RPMI8226 (cell line): Measurements from ENCODE around the gene CD177.
"Not testable (repeated sequence)": the region's sequence is repeated elsewhere in the genome, so short reads cannot be mapped to it uniquely, and the experiment has no call there.

Source experiments
- DNase-seq: peaks from one replicate; pipeline ENCODE4 v3.0.0-alpha.2; 2015

CD177 gene

DNA sequence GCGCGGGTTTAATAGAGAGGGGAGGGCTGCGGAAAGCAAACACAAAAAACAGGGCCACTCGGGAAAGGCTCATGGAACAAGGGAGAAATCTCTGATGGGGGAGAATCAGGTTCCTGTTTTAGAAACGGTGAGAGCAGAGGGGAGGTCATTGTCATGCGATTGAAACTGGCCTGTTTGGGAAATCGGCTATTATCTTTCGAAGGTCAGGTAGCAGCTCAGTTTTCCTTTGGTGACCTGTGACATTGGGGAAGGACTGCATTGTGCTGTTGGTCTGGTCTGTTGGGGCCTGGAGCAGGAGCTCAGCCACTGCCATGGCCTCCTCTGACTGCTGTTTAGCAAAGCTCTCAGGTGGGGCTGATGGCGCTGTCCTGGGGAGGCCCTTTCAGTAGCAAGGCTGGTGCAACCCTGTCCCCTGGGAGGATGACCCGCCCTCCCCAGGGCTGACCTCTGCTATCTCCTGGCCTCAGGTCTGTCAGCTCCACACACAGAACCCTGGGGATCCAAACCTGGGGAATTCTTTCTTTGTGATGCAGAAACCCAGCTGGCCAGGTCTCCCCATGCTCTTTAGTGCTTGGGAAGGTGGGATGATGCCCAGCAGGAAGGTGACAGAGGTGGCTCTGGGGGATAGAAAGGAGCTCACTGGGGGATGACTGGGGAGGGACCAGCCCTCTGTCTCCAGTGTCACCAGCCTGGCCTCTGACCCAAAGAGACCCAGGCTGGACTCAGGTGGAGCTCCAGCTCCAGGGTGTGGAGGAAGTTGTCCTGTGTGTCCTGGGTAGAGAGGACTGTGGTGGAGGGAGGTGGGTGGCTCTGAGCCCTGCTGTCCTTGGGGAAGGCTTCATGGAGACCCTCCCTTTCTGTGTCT is 21.2 kb upstream of the CD177 start:
- no peak for DNase-seq

DNA sequence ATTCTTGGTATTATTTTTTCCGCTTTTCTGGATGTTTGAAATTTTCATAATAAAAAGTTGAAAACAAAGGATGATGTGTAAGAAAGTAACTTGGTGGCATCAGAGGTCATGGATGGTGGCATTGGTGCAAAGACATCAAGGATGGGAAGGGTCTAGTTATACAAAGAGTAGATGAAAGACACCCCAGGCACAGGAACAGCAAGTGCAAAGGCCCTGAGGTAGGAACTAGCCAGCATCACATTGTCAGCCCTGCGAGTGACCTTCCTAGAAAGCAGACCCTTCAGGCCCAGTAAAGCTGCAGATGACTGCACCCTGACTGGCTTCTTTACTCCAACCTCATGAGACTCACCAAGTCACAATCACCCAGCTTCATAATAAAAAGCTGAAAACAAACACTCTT is 17.0 kb upstream of the CD177 start:
- DNase-seq, result not testable (repeated sequence)

DNA sequence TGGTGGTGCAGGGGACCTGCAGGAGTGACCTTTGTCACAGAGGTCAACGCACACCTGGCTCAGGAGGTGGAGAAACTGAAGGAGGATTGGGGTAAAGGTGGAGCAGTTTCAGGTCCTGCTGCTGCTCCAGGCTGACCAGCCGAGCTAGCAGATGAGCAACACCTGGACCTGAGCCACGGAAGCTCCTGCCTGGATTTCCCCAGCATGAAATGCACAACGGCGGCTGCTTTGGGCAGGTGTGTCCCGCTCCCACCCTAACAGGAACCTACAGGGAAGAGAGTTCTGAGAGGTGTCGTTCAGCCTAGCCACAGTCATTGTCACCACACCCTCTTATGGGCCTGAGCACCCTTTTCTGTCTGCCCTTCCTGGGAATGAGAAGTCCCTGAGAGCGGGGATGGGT is 15.7 kb upstream of the CD177 start:
- DNase-seq, result peak; percentile 11

DNA sequence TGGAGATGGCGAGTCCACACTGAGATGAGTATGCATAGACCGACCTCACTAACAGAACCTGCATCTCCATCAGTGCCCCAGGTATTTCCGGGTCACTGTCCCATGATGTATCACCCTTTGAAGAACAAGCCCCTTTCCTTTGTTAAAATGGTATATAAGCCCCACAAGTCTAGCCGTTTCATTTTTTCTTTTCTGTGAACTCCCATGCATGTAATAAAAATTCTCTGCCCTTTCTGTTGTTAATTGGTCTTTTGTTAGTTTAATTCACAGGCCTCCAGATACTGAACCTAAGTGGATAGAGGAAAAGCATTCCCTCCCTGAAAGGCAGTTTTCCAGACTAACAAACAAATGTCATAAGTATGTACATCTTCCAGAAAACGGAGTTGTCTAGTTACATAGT is 15.0 kb upstream of the CD177 start:
- no peak for DNase-seq

DNA sequence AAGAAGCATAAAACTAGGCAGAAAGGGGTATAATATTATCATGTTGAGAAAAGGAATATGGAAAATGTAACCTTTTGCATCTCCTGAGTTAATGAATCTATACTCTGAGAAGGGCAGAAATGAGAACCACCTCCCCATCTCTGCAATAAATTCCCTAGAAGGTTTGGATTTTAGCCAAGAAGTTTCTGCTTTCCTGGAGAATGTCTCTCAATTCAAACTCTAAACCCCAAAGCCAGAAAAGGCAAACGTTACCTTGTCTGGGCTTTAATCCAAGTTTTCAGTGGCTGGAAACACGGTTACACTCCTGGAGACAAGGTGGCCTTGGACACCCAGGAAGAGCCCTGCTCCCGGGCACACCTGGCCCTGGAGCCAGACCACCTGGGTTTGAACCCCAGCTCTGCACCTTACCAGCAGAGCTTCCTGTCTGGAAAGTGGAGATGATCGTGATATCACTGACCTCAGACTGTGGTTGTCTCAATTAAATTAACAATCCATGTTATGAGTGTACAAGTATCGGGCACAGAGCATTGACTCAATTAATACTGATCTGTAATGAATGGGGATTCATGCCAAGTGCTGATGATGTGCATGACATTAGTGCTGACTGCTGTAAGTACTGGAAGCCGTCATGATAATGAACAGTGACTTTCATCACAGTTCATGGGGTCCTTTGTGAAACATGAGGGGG is 14.1 kb upstream of the CD177 start:
- DNase-seq, result not testable (repeated sequence)

DNA sequence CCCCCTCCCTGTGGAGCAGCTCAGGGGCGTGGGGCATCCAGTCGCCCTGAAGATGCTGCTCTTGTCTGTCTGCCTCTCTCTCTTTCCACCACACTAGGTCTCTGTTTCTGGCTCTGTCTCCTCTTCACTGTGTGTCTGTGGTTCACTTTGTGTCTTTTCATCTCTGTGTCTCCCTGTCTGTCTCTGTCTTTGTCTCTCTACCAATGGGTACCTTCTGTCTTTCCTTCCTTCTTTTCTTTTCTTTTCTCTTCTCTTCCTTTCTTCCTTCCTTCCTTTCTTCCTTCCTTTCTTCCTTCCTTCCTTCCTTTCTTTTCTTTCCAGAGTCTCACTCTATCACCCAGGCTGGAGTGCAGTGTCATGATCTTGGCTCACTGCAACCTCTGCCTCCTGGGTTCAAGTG is 13.4 kb upstream of the CD177 start:
- DNase-seq, result not testable (repeated sequence)

DNA sequence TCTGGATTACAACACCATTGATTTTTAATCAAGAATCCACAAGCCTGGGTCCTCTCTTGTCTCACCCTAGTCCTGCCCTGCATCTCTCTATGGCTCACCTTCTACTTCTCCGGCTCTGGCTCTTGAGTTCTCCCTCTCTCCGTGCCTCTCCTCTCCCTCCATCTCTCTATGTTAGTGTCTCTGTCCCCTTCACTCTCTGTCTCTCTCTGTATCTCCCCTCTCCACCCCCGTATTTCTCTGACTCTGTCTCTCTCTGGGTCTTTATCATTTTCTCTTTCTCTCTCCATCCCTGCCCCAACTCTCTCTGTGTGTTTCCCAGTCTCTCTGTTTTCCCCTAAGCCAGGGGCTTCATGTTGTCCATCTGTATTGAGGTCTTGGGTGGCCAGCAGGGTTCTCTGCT is 12.4 kb upstream of the CD177 start:
- not testable (repeated sequence) for DNase-seq

DNA sequence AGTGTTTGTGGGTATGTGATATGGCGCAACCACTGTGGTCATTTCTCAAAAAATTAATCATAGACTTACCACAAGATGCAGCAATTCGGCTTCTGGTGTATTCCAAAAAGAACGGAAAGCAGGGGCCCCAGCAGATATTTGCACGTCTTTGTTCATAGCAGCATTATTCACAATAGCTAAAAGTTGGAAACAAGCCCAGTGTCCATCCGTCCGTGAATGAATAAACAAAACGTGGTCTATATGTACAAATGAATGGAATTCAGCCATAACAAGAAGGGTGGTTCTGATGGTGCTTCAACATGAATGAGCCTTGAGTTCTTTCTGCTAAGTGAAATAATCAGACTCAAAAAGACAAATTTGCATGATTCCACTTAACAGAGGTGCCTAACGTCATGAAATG is 11.4 kb upstream of the CD177 start:
- not testable (repeated sequence) for DNase-seq

DNA sequence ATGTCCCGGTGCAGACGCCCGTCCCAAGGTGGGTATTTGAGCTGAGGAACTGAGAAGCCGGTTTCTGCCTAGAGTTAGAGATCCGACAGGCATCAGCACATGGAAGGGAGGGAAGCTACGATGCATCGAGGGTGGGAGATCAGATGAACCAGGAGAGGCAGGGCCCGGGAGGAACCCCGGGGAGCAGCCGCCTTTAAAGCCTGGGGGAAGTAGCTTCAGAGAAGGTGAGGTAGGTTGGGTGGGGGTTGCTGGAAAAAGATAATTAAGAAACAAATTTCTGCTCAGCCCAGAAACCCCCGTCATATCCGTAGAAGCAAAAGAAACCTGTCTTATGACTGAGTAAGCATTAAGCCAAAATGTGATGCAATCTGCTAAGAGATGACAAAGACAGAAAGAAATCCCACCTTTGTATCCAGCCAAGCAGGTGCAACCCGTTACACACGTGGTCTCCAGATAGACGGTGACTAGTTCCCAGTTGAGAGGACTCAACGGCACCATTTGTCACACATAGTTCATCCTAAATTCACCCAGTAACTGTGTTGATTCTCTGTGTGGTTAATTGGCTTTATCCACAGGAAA is 9.1 kb upstream of the CD177 start:
- DNase-seq, result not testable (repeated sequence)

DNA sequence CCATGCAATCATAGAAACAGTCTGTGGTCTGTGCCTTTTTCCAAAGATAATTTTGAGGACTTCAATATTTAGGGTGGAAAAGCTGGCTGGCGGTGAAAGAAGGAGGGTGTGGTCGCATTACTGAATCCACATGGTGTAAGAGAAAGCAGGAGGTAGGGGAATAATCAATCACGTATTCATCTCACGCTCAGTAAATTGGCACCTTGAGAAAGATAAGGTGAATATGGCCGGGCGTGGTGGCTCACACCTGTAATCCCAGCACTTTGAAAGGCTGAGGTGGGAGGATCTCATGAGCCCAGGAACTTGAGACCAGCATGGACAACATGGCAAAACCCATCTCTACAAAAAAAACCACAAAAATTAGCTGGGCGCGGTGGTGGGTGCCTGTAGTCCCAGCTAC is 3.7 kb upstream of the CD177 start:
- DNase-seq, result not testable (repeated sequence)

DNA sequence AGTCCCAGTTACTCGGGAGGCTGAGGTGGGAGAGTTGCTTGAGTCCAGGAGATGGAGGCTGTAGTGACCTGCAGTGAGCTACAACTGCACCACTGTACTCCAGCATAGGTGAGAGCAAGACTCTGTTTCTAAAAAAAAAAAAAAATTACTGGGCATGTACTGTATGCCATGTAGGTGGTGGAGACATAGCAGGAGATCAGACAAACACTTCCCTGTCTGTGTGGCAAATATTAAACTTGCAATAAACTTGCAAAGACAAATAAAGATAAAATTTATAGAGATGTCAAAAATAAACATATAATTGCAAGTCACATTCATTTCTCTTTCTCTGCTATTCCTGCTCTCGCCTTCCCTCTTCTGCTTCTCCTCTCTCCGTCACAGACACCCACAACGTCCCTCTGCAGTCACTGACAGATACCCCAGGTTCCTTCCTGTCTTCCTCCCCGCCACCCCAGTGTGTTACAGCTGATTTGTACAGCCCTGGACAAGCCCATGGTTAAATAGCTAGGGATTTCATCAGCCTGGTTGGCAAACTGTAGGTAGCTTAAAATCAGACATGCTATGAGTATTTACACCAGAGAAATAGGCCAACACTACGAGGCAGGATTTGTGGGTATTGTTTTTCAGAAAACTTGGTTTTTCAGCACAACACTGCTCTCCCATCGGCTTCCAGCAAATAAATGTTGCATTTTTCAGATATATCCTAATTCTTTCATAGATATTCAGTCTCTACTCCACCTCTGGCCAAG is 1.3 kb upstream of the CD177 start:
- no peak for DNase-seq

DNA sequence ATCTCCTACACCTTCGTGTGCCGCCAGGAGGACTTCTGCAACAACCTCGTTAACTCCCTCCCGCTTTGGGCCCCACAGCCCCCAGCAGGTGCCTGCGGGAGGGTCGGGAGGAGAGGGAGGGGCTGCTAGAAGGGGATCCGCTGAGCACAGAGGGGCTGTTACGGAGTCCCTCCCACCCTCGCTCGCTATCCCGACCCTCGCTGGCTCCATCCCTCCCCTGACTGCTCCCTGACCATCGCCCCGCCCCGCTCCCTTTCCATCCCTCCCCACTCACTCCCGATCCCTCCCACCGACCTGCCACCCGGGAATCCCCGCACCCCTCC is 780 bp downstream of the CD177 start:
- DNase-seq, result no peak

DNA sequence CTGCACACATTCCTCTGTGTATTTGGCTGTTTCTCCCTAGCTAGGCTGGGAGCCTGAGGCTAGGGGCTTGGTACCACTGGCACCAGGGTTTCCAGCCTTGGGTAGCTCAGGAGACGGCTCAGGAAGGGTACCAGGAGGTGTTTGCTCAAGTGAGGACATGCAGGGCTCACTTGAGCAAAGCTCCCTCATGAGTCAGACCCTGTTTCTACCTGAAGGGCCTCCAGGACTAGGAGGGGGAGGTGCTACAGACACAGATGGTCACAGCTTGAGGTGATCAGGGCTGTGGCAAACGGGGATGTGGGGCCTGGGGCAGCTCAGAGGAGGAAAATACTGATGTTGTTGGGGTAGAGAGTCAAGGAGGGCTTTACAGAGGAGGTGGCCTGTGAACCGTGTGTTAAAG is 3.3 kb downstream of the CD177 start:
- not testable (repeated sequence) for DNase-seq

DNA sequence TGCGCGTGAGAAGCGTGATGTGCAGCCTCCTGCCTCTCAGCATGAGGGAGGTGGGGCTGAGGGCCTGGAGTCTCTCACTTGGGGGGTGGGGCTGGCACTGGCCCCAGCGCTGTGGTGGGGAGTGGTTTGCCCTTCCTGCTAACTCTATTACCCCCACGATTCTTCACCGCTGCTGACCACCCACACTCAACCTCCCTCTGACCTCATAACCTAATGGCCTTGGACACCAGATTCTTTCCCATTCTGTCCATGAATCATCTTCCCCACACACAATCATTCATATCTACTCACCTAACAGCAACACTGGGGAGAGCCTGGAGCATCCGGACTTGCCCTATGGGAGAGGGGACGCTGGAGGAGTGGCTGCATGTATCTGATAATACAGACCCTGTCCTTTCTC is 8.7 kb downstream of the CD177 start:
- no peak for DNase-seq

DNA sequence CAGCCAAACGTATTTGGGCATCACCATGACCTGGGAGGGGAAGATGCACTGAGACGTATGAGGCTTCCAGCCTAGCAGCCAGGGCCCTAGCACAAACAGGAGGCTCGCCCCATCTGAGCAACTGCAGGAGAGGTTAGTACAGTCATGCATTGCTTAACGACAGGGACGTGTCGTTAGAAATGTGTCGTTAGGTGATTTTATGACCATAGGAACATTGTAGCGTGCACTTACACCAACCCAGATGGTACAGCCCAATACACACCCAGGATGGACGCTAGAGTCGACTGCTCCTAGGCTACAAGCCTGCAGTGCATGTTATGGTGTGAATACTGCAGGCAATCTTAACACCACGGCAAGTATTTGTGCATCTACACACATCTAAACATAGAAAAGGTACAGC is 9.3 kb downstream of the CD177 start:
- DNase-seq, result no peak

DNA sequence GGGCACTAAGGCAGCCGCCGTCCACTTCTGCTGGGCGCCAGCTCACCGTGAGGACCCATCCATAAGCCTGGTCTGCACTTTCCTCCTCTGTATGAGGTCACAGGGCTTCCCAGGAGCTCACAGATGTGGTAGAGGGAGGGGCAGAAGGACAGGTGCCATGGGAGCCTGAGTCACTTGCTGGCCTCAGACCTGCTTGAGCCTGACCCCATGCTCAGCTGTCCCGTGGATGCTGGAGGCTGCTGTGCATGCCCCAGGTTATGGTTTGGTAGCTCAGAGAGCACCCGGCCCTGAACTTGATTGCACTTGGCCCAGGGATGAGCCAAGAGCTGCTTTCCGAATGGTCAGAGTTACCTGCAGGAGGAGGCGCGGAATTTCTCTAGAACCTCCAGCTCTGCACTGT is 12.2 kb downstream of the CD177 start:
- DNase-seq, result not testable (repeated sequence)

DNA sequence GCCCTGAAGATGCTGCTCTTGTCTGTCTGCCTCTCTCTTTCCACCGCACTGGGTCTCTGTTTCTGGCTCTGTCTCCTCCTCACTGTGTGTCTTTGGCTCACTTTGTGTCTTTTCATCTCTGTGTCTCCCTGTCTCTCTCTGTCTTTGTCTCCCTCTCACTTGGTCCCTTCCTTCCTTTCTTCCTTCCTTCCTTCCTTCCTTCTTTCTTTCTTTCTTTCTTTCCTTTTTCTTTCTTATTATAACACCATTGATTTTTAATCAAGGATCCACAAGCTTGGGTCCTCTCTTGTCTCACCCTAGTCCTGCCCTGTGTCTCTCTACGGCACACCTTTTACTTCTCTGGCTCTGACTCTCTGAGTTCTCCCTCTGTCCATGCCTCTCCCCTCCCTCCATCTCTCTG is 14.3 kb downstream of the CD177 start:
- no peak for DNase-seq

DNA sequence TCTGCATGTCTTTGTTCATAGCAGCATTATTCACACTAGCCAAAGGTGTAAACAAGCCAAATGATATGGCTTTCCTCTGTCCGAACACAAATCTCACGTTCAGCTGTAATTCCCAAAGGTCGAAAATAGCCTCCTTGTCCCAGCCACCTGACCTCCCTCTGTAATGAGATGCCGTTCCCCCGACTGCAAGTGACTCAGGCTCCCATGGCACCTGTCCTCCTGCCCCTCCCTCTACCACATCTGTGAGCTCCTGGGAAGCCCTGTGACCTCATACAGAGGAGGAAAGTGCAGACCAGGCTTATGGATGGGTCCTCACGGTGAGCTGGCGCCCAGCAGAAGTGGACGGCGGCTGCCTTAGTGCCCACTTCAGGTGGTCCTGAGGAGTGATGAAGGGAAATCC is 15.4 kb downstream of the CD177 start:
- not testable (repeated sequence) for DNase-seq

DNA sequence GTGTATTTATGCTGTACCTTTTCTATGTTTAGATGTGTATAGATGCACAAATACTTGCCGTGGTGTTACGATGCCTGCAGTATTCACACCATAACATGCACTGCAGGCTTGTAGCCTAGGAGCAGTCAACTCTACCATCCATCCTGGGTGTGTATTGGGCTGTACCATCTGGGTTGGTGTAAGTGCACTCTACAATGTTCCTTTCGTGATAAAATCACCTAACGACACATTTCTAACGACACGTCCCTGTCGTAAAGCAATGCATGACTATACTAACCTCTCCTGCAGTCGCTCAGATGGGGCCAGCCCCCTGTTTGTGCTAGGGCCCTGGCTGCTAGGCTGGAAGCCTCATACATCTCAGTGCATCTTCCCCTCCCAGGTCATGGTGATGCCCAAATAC is 18.4 kb downstream of the CD177 start:
- no peak for DNase-seq

DNA sequence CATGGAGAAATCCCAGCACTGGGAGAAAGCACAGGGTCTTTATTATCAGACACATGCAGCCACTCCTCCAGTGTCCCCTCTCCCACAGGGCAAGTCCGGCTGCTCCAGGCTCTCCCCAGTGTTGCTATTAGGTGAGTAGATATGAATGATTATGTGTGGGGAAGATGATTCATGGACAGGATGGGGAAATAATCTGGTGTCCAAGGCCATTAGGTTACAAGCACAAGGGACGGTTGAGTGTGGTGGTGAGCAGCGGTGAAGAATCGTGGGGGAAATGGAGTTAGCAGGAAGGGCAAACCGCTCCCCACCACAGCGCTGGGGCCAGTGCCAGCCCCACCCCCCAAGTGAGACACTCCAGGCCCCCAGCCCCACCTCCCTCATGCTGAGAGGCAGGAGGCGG is 19.0 kb downstream of the CD177 start:
- DNase-seq, result no peak

DNA sequence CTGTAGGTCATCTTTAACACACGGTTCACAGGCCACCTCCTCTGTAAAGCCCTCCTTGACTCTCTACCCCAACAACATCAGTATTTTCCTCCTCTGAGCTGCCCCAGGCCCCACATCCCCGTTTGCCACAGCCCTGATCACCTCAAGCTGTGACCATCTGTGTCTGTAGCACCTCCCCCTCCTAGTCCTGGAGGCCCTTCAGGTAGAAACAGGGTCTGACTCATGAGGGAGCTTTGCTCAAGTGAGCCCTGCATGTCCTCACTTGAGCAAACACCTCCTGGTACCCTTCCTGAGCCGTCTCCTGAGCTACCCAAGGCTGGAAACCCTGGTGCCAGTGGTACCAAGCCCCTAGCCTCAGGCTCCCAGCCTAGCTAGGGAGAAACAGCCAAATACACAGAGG is 24.1 kb downstream of the CD177 start:
- DNase-seq, result not testable (repeated sequence)

DNA sequence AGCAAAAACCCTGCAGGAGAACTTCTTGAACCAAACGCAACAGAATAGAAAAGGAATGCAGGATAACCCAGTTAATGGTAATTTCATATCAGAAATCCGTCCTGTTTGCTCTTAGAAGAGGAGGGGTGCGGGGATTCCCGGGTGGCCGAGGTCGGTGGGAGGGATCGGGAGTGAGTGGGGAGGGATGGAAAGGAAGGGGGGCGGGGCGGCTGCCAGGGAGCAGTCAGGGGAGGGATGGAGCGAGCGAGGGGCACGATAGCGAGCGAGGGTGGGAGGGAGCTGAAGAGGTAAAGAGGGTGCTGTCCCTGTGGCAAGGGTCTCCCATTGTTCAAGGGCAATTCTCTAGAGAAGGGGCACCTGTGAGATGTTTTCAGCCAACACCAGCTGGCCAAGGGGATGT is 26.5 kb downstream of the CD177 start:
- no peak for DNase-seq

DNA sequence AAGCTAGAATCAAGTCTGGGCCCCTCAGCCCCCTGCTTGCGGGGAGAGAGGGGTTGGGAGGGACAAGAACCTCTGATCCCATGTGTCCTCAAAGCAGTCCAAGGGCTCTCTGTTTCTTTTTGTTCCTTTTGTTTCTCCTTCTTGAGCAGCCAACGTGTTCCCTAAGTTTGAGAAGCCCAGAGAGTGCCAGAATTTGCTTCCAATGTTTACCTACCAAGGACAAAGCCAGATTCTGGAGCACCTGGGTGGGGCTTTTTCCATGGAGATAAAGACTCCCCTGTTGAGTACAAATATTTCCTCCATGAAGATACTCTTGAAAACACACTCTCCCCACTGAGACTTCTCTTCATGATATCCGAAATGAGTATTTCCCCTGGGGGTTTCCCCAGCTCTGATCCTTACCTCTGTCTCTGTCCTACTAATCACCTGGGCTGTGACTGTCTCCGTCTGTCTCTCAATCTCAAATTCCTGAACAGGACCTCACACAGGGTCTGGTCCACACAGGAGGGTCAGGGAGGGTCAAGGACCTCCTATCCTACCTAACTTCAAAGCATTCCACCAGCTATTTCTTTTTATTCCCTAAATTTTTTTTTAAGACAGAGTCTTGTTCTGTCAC is 27.4 kb downstream of the CD177 start:
- DNase-seq, result no peak
